Measurements from ENCODE around the gene OSGIN1. TPM values are rescaled to one million over a fixed set of nuclear protein-coding genes. Genes with fewer than 3 reads are reported as not detected.

Gene OSGIN1
- total and polyA plus RNA-seq, 2 donors from 2014 or later, result 6.3 to 14.5 TPM

DNA sequence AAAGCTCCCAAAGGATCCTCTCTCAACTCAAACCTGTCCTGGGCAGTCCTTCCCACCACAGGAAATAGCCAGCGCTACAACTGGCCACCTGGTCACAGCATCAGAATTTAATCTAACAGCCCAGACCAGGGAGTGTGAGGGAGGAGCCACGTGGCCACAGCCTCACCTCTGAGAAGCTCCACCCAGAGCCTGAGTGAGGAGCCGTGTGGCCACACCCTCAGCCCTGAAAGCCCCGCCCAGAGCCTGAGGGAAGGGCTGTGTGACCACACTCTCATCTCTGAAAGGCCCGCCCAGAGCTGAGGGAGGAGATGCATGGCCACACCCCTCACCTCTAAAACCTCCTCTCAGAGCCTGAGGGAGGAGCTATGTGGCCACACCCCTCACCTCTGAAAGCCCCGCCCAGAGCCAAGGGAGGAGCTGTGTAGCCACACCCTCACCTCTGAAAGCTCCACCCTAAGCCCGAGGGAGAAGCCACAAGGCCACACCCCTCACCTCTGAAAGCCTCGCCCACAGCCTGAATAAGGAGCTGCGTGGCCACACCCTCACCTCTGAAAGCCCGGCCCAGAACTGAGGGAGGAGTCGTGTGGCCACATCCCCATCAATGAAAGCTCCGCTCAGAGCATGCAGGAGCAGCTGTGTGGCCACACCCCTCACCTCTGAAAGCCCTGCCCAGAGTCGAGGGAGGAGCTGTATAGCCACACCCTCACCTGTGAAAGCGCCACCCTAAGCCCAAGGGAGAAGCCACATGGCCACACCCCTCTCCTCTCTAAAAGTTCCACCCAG is 60.9 kb downstream of the OSGIN1 start:
- intact Hi-C loops (cut with DNase I), result no loop called here
- no peak overlapping the region for H3K27ac ChIP-seq (ENCODE audit: low read depth in 2 of 2, low read length in 2 of 2)
- H3K27me3 ChIP-seq (ENCODE audit: control insufficient read depth, insufficient read depth, low read length), result no peaks in the 10 kb centered on the region
- no peaks in the 10 kb centered on the region for H3K4me1 ChIP-seq (ENCODE audit: control insufficient read depth in 2 of 3, insufficient read depth in 2 of 3, low read depth in 1 of 3, low read length in 3 of 3)
- no peaks in the 10 kb centered on the region for H3K36me3 ChIP-seq (ENCODE audit: control insufficient read depth in 2 of 3, insufficient read depth in 3 of 3, low read length in 3 of 3)
- FAIRE-seq, result no peak
- TF ChIP-seq, protein P1, sequence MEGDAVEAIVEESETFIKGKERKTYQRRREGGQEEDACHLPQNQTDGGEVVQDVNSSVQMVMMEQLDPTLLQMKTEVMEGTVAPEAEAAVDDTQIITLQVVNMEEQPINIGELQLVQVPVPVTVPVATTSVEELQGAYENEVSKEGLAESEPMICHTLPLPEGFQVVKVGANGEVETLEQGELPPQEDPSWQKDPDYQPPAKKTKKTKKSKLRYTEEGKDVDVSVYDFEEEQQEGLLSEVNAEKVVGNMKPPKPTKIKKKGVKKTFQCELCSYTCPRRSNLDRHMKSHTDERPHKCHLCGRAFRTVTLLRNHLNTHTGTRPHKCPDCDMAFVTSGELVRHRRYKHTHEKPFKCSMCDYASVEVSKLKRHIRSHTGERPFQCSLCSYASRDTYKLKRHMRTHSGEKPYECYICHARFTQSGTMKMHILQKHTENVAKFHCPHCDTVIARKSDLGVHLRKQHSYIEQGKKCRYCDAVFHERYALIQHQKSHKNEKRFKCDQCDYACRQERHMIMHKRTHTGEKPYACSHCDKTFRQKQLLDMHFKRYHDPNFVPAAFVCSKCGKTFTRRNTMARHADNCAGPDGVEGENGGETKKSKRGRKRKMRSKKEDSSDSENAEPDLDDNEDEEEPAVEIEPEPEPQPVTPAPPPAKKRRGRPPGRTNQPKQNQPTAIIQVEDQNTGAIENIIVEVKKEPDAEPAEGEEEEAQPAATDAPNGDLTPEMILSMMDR (IDR thresholded peaks at IDR 0.05; ENCODE audit: borderline replicate concordance, extremely low read depth, insufficient read depth), result no peak
- peak; percentile 79 to 92 (median 81) for DNase-seq
- H3K9ac ChIP-seq (ENCODE audit: low read length in 3 of 3), result no peak overlapping the region
- no peak overlapping the region for H3K4me3 ChIP-seq (ENCODE audit: low read length in 3 of 3)
- no peaks in the 10 kb centered on the region for H3K9me3 ChIP-seq (ENCODE audit: control insufficient read depth in 2 of 3, insufficient read depth in 1 of 3, low read length in 3 of 3)

DNA sequence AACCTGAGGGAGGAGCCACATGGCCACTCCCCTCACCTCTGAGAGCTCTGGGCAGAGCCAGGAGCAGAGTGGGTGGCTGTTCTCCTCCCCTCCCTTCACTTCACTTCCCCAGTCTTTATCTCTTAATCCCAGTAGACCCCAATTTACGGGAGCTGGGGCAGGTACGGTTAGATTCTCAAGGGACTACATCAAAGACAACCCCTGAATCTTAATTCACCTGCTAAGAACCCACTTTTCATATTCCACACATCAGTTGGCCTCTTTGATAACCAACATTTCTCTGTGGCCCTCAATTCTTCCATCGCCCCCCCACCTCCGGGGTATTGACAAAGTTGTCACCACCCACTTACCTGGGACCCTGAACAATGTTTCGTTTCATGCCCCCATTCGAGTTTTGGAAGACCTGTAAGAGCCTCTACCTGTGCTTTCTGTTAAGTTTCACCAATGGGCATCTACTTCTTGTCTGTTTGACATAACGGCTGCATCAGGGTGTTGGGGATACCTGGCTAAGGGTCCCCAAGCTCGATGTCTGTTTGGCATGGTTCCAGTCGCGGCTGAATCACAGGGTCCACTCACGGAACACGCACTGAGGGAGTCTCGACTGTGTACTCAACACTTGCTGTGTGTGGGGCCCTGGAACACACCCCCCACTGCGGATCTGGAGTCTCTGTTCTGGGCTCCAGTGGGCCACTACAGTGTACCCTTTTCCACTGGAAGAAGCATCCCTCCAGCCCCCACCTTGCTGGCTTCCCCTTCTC is 61.7 kb downstream of the OSGIN1 start:
- H3K4me1 ChIP-seq (ENCODE audit: control insufficient read depth in 2 of 3, insufficient read depth in 2 of 3, low read depth in 1 of 3, low read length in 3 of 3), result no peaks in the 10 kb centered on the region
- no peak overlapping the region for H3K4me3 ChIP-seq (ENCODE audit: low read length in 3 of 3)
- no peaks in the 10 kb centered on the region for H3K9me3 ChIP-seq (ENCODE audit: control insufficient read depth in 2 of 3, insufficient read depth in 1 of 3, low read length in 3 of 3)
- no peak for FAIRE-seq
- no peaks in the 10 kb centered on the region for H3K27me3 ChIP-seq (ENCODE audit: control insufficient read depth, insufficient read depth, low read length)
- no peak for DNase-seq
- intact Hi-C loops (cut with DNase I), result no loop called here
- no peak overlapping the region for H3K27ac ChIP-seq (ENCODE audit: low read depth in 2 of 2, low read length in 2 of 2)
- TF ChIP-seq, protein P1 (IDR thresholded peaks at IDR 0.05; ENCODE audit: borderline replicate concordance, extremely low read depth, insufficient read depth), result no peak
- H3K9ac ChIP-seq (ENCODE audit: low read length in 3 of 3), result no peak overlapping the region
- H3K36me3 ChIP-seq (ENCODE audit: control insufficient read depth in 2 of 3, insufficient read depth in 3 of 3, low read length in 3 of 3), result no peaks in the 10 kb centered on the region

DNA sequence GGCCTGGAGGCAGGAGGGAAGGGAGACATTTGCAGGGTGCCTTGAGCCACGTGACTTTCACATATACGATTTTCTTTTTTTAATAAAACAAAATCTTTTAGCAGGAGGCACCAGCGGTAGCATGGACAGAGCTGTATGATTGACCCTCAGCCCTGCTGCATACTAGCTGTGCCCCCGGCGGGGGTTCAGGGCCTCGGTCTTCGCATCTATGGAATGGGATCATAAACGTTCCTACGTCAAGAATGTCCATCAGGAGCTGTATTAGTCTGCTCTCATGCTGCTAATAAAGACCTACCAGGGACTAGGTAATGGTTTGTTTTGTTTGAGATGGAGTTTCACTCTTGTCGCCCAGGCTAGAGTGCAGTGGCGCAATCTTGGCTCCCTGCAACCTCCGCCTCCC is 62.4 kb downstream of the OSGIN1 start:
- Histone ChIP-seq H3K9me3 (ENCODE audit: control insufficient read depth in 2 of 3, insufficient read depth in 1 of 3, low read length in 3 of 3) (no peaks in the 10 kb centered on the region), H3K27ac (ENCODE audit: low read depth in 2 of 2, low read length in 2 of 2) (no peak overlapping the region), H3K4me1 (ENCODE audit: control insufficient read depth in 2 of 3, insufficient read depth in 2 of 3, low read depth in 1 of 3, low read length in 3 of 3) (no peaks in the 10 kb centered on the region), H3K4me3 (ENCODE audit: low read length in 3 of 3) (no peak overlapping the region), H3K9ac (ENCODE audit: low read length in 3 of 3) (no peak overlapping the region), H3K27me3 (ENCODE audit: control insufficient read depth, insufficient read depth, low read length) (no peaks in the 10 kb centered on the region), H3K36me3 (ENCODE audit: control insufficient read depth in 2 of 3, insufficient read depth in 3 of 3, low read length in 3 of 3) (no peaks in the 10 kb centered on the region)
- TF ChIP-seq, protein P1 (IDR thresholded peaks at IDR 0.05; ENCODE audit: borderline replicate concordance, extremely low read depth, insufficient read depth), result no peak
- DNase-seq (no peak), FAIRE-seq (no peak)
- intact Hi-C loops (cut with DNase I), result no loop called here

Other genes starting within 250 kb of the OSGIN1 start
- gene HSBP1, start 145.3 kb upstream of the OSGIN1 start, total RNA-seq, result 110 TPM
- 192 TPM for gene HSBP1, start 145.3 kb upstream of the OSGIN1 start, polyA plus RNA-seq (ENCODE audit: insufficient read depth, low read depth, low replicate concordance)
- gene MLYCD, start 54.1 kb upstream of the OSGIN1 start, total RNA-seq, result 8.8 TPM
- gene MLYCD, start 54.1 kb upstream of the OSGIN1 start, polyA plus RNA-seq (ENCODE audit: insufficient read depth, low read depth, low replicate concordance), result 9.1 TPM
- gene NECAB2, start 15.0 kb downstream of the OSGIN1 start, total RNA-seq, result 0.82 TPM
- gene NECAB2, start 15.0 kb downstream of the OSGIN1 start, polyA plus RNA-seq (ENCODE audit: insufficient read depth, low read depth, low replicate concordance), result 47.0 TPM
- not detected for gene SLC38A8, start 89.6 kb downstream of the OSGIN1 start, total RNA-seq
- gene SLC38A8, start 89.6 kb downstream of the OSGIN1 start, polyA plus RNA-seq (ENCODE audit: insufficient read depth, low read depth, low replicate concordance), result 0.30 TPM
- gene MBTPS1, start 163.7 kb downstream of the OSGIN1 start, total RNA-seq, result 91.7 TPM
- 45.5 TPM for gene MBTPS1, start 163.7 kb downstream of the OSGIN1 start, polyA plus RNA-seq (ENCODE audit: insufficient read depth, low read depth, low replicate concordance)
- 13.3 TPM for gene HSDL1, start 191.9 kb downstream of the OSGIN1 start, total RNA-seq
- 12.1 TPM for gene HSDL1, start 191.9 kb downstream of the OSGIN1 start, polyA plus RNA-seq (ENCODE audit: insufficient read depth, low read depth, low replicate concordance)
- 4.8 TPM for gene DNAAF1, start 192.1 kb downstream of the OSGIN1 start, total RNA-seq
- gene DNAAF1, start 192.1 kb downstream of the OSGIN1 start, polyA plus RNA-seq (ENCODE audit: insufficient read depth, low read depth, low replicate concordance), result 2.4 TPM
- 64.7 TPM for gene TAF1C, start 233.8 kb downstream of the OSGIN1 start, total RNA-seq
- 24.7 TPM for gene TAF1C, start 233.8 kb downstream of the OSGIN1 start, polyA plus RNA-seq (ENCODE audit: insufficient read depth, low read depth, low replicate concordance)
- 0.72 TPM for gene ADAD2, start 237.9 kb downstream of the OSGIN1 start, total RNA-seq
- 0.80 TPM for gene ADAD2, start 237.9 kb downstream of the OSGIN1 start, polyA plus RNA-seq (ENCODE audit: insufficient read depth, low read depth, low replicate concordance)

Data from kidney (tissue), 14 donors.